HCT116 (cell line): ENCODE results near the gene AARS2. TPM values are rescaled to one million over a fixed set of nuclear protein-coding genes. Genes with fewer than 3 reads are reported as not detected.
A peak's percentile ranks its signal among the peaks of the same experiment; 100 is the strongest.

Experiments used
- ATAC-seq: fragments of 200-7000 bp; cut with Tn5 transposase; 2 replicates; pipeline ENCODE4 v1.9.1; 2020; ENCODE audit warnings: mild to moderate bottlenecking, moderate library complexity
- BruUV-seq: library from RNA; stranded (reverse); fragments of 400-500 nt; replicated peaks from 2 replicates; lab custom pipeline; 2021; lab: Mats Ljungman, UMichigan
- CTCF ChIA-PET: fragments of 300-600 bp; sonication (Branson Sonifier 250); formaldehyde crosslinking; loops from one replicate; lab custom pipeline; 2021; ENCODE audit warnings: antibody characterized with exemption; lab: Charles Lee
- POLR2A ChIA-PET: fragments of 300-600, 350-600 bp; sonication (Branson Sonifier 250); formaldehyde crosslinking; loops from one replicate; lab custom pipeline; 2021; ENCODE audit warnings: antibody characterized with exemption; lab: Charles Lee
- RAD21 ChIA-PET, 2 experiments: fragments of 300-600 bp; sonication (Branson Sonifier 250); formaldehyde crosslinking; loops; one replicate each; lab custom pipeline; 2023; ENCODE audit warnings: low total read pairs in 2 of 2; ENCODE audit not compliant: uncharacterized antibody in 2 of 2, unreplicated experiment in 2 of 2, low non-redundant PET in 1 of 2; lab: Charles Lee
- DNase-seq: peaks from one replicate; pipeline ENCODE4 v3.0.0-alpha.2; 2010; ENCODE audit warnings: low read depth, low spot score
- H2AFZ ChIP-seq: fragments of 200-600 bp; shearing (Covaris generic), sonication (generic); 2 replicates; pipeline ENCODE4 v1.6.1; 2017; ENCODE audit warnings: low read depth, mixed run types, mixed read lengths, antibody characterized with exemption, low read length; ENCODE audit not compliant: poor library complexity, severe bottlenecking
- H3K27ac ChIP-seq: 2 replicates; pipeline ENCODE4 v1.5.1; 2012; ENCODE audit warnings: low read depth, low read length
- H3K27me3 ChIP-seq: fragments of 200-600 bp; sonication (generic); 2 replicates; pipeline ENCODE4 v1.6.1; 2016; ENCODE audit warnings: mixed run types, low read length, mixed read lengths; ENCODE audit not compliant: insufficient read depth
- H3K36me3 ChIP-seq, 2 experiments: fragments of 200-500 bp in 1 of 2; fragments of 200-600 bp in 1 of 2; sonication (Bioruptor generic) in 1 of 2; sonication (generic) in 1 of 2; 2 replicates each; pipeline versions ENCODE4 v1.5.1 to v1.6.1; 2014 to 2016; ENCODE audit warnings: low read length in 2 of 2, inconsistent platforms in 1 of 2, mixed read lengths in 1 of 2, mixed run types in 1 of 2; ENCODE audit not compliant: insufficient read depth in 2 of 2, control insufficient read depth in 1 of 2
- H3K4me1 ChIP-seq, 2 experiments: fragments of 200-600 bp in 1 of 2; sonication (generic) in 1 of 2; 2 replicates each; pipeline versions ENCODE4 v1.5.1 to v1.6.1; 2012 to 2017; ENCODE audit warnings: low read length in 2 of 2, inconsistent platforms in 1 of 2, mild to moderate bottlenecking in 1 of 2, mixed read lengths in 1 of 2, mixed run types in 1 of 2, moderate library complexity in 1 of 2; ENCODE audit not compliant: insufficient read depth in 2 of 2, control insufficient read depth in 1 of 2
- H3K4me2 ChIP-seq: fragments of 200-600 bp; sonication (generic); 2 replicates; pipeline ENCODE4 v1.6.1; 2017; ENCODE audit warnings: mixed run types, low read length, mixed read lengths
- H3K4me3 ChIP-seq, 2 experiments: fragments of 200-600 bp in 1 of 2; sonication (generic) in 1 of 2; replicated peaks in 1 of 2; 2 replicates each; pipeline ENCODE4 v1.5.1; 2011 to 2016; ENCODE audit warnings: low read length in 2 of 2, control low read depth in 1 of 2, low read depth in 1 of 2, mild to moderate bottlenecking in 1 of 2, mixed read lengths in 1 of 2, mixed run types in 1 of 2
- H3K79me2 ChIP-seq: fragments of 200-600 bp; sonication (generic); 2 replicates; pipeline ENCODE4 v1.6.1; 2017; ENCODE audit warnings: mild to moderate bottlenecking, mixed run types, low read length, moderate library complexity, mixed read lengths; ENCODE audit not compliant: insufficient read depth
- H3K9ac ChIP-seq: fragments of 200-600 bp; sonication (generic); 2 replicates; pipeline ENCODE4 v1.6.1; 2016; ENCODE audit warnings: low read length, mixed read lengths
- H3K9me2 ChIP-seq: fragments of 200-600 bp; sonication (generic), shearing (Covaris generic); 2 replicates; pipeline ENCODE4 v1.6.1; 2017; ENCODE audit warnings: mixed run types, mild to moderate bottlenecking, moderate library complexity; ENCODE audit not compliant: insufficient read depth
- H3K9me3 ChIP-seq, 2 experiments: fragments of 200-500 bp in 1 of 2; fragments of 200-600 bp in 1 of 2; sonication (Bioruptor generic) in 1 of 2; sonication (generic) in 1 of 2; 2 replicates each; pipeline ENCODE4 v1.6.1; 2014 to 2017; ENCODE audit warnings: low read length in 2 of 2, mixed read lengths in 2 of 2, inconsistent platforms in 1 of 2, low read depth in 1 of 2, mild to moderate bottlenecking in 1 of 2, mixed run types in 1 of 2, moderate library complexity in 1 of 2; ENCODE audit not compliant: control insufficient read depth in 1 of 2, insufficient read depth in 1 of 2
- H4K20me1 ChIP-seq: fragments of 200-600 bp; sonication (generic), shearing (Covaris generic); 2 replicates; pipeline ENCODE4 v1.6.1; 2017; ENCODE audit warnings: mixed run types, mild to moderate bottlenecking, moderate library complexity; ENCODE audit not compliant: insufficient read depth
- ATF3 ChIP-seq: IDR thresholded peaks from 2 replicates; pipeline ENCODE4 v1.6.1; 2012
- EGR1 ChIP-seq: IDR thresholded peaks from 2 replicates; pipeline ENCODE4 v1.6.1; 2012; ENCODE audit warnings: low read depth
- REST ChIP-seq: IDR thresholded peaks from 2 replicates; pipeline ENCODE4 v1.6.1; 2012; ENCODE audit warnings: low read depth
- intact Hi-C: fragments of 100-400 bp; cut with micrococcal nuclease; formaldehyde crosslinking; loops from 2 replicates; pipeline ENCODE4 v1.10.0; 2022
- total RNA-seq: library from RNA; stranded (reverse); gene quantifications from one replicate; pipeline ENCODE4 v1.2.1, GENCODE V29; 2021; ENCODE audit not compliant: unreplicated experiment

Gene AARS2
- total RNA-seq, 1 experiment from 2014 or later = 14.9 TPM

GRCh38 chr6:44265722-44266233, 47.4 kb downstream of the AARS2 start:
- ATAC-seq (no peak), DNase-seq (no peak)
- H3K36me3 ChIP-seq = no peaks in the 10 kb centered on the region
- H3K27me3 ChIP-seq = no peaks in the 10 kb centered on the region
- intact Hi-C loops = loop anchor here (5.0 kb wide), 1 partner anchor 192 kb away; no protein-coding TSS in a partner anchor
- H3K9me3 ChIP-seq = no peaks in the 10 kb centered on the region
- ChIA-PET POLR2A (no interaction called here), CTCF (interaction anchor here (1.4 kb wide), 1 partner anchor 9 kb away, joined by 3 read pairs; no protein-coding TSS in a partner anchor), RAD21 (no interaction called here)
- H3K79me2 ChIP-seq = peaks cover 25% of the 10 kb centered on the region; the same call in 1 of the 2 replicates
- H3K4me1 ChIP-seq = peaks cover 7 to 26% of the 10 kb centered on the region in 2 experiments
- H2AFZ ChIP-seq = no peak overlapping the region
- H3K27ac ChIP-seq = no peak overlapping the region; the same call in 1 of the 2 replicates
- H3K9ac ChIP-seq = peak overlapping the region; percentile 88; the same call in 1 of the 2 replicates
- H4K20me1 ChIP-seq = no peaks in the 10 kb centered on the region
- TF ChIP-seq ATF3 = no peak
- no peak for TF ChIP-seq REST
- TF ChIP-seq EGR1 = 0 out of 2 replicates have a peak, but pooled peaks have one; percentile 18
- H3K9me2 ChIP-seq = no peaks in the 10 kb centered on the region
- H3K4me3 ChIP-seq = peak overlapping the region; percentile 88 to 92; a peak in 3 of 4 replicates
- BruUV-seq = no TSS peak
- peak overlapping the region; percentile 99 for H3K4me2 ChIP-seq
